Measurements from ENCODE around the gene PIK3R6.

GRCh38 chr17:8871081-8871581 lies 3.7 kb upstream of the PIK3R6 start:
- no peak for TF ChIP-seq SP1 (IDR thresholded peaks at IDR 0.05)
- TF ChIP-seq SP1 (CRISPR knock-in tag; IDR thresholded peaks at IDR 0.05): no peak
- no peak for TF ChIP-seq PHF21A (CRISPR knock-in tag; IDR thresholded peaks at IDR 0.05)
- TF ChIP-seq FOXA1 (IDR thresholded peaks at IDR 0.05): no peak
- no peak for TF ChIP-seq FOXA1 (CRISPR knock-in tag; IDR thresholded peaks at IDR 0.05)

Measured in HepG2 (cell line).